A549 (cell line): ENCODE data around the gene SARM1. TPM values are rescaled to one million over a fixed set of nuclear protein-coding genes. Genes with fewer than 3 reads are reported as not detected.

Source experiments
- ATAC-seq, 2 experiments: fragments of 200-7000 bp in 1 of 2; fragments of >200 bp in 1 of 2; cut with Nextera tagmentation in 1 of 2; cut with Tn5 transposase in 1 of 2; 3 replicates each; pipeline versions ENCODE4 v1.8.0 to v1.9.1; 2018 to 2020; ENCODE audit warnings: mild to moderate bottlenecking in 1 of 2, moderate library complexity in 1 of 2
- CTCF ChIA-PET: fragments of 300-600 bp; sonication (Branson Sonifier 250); formaldehyde crosslinking; extraction: SDS; loops from one replicate; lab custom pipeline; 2021; ENCODE audit warnings: antibody characterized with exemption, inconsistent platforms; lab: Yijun Ruan, JAX
- POLR2A ChIA-PET: fragments of 350-600 bp; formaldehyde crosslinking; extraction: SDS; loops from one replicate; lab custom pipeline; 2021; ENCODE audit warnings: antibody characterized with exemption, inconsistent platforms; lab: Yijun Ruan, JAX
- DNase-seq, 2 experiments: peaks; one replicate each; pipeline versions ENCODE4 v3.0.0 to v3.0.0-alpha.2; 2011 to 2016; ENCODE audit warnings: low read depth in 1 of 2, low spot score in 1 of 2
- FAIRE-seq: peaks from 2 replicates; lab custom pipeline; 2011; peaks lifted over from hg19 to GRCh38; lab: Jason Lieb, UNC
- H3K27ac ChIP-seq, 2 experiments: fragments of >200 bp; sonication (Bioruptor Twin); formaldehyde crosslinking; 3 replicates each; pipeline ENCODE4 v1.5.1; 2016 to 2017
- H3K4me1 ChIP-seq: fragments of >200 bp; sonication (Bioruptor Twin); formaldehyde crosslinking; 3 replicates; pipeline ENCODE4 v1.6.1; 2016
- H3K4me2 ChIP-seq: fragments of >200 bp; sonication (Bioruptor Twin); formaldehyde crosslinking; 3 replicates; pipeline ENCODE4 v1.6.1; 2016
- H3K4me3 ChIP-seq: fragments of >200 bp; sonication (Bioruptor Twin); formaldehyde crosslinking; 3 replicates; pipeline ENCODE4 v1.5.1; 2016
- H3K9me3 ChIP-seq: fragments of >200 bp; sonication (Bioruptor Twin); formaldehyde crosslinking; 3 replicates; pipeline ENCODE4 v1.6.1; 2016
- CBX2 ChIP-seq: fragments of 200-600 bp; sonication (generic); IDR thresholded peaks from 2 replicates; pipeline ENCODE4 v1.6.1; 2016; ENCODE audit warnings: low read depth, mild to moderate bottlenecking, borderline replicate concordance
- EP300 ChIP-seq, 2 experiments: fragments of >200 bp; sonication (Bioruptor Twin); formaldehyde crosslinking; IDR thresholded peaks; 2 replicates in 1 of 2; 3 replicates in 1 of 2; pipeline ENCODE4 v1.6.1; 2016 to 2017
- HEYL ChIP-seq: fragments of 250-450 bp; sonication (Bioruptor Pico); IDR thresholded peaks from 2 replicates; pipeline ENCODE4 v1.8.0; 2021; ENCODE audit warnings: mild to moderate bottlenecking, moderate library complexity
- HOXB5 ChIP-seq: fragments of 250-450 bp; sonication (Bioruptor Pico); IDR thresholded peaks from 2 replicates; pipeline ENCODE4 v1.5.0; 2020; ENCODE audit warnings: mild to moderate bottlenecking, moderate library complexity
- JUN ChIP-seq, 2 experiments: fragments of >200 bp; sonication (Bioruptor Twin); formaldehyde crosslinking; IDR thresholded peaks; 2 replicates in 1 of 2; 3 replicates in 1 of 2; pipeline ENCODE4 v1.6.1; 2016 to 2017
- JUNB ChIP-seq: fragments of >200 bp; sonication (Bioruptor Twin); formaldehyde crosslinking; IDR thresholded peaks from 2 replicates; pipeline ENCODE4 v1.6.1; 2016
- KDM1A ChIP-seq: fragments of 200-600 bp; sonication (generic); IDR thresholded peaks from 2 replicates; pipeline ENCODE4 v1.6.1; 2016; ENCODE audit warnings: low read depth, mild to moderate bottlenecking
- KDM5A ChIP-seq: fragments of 200-600 bp; sonication (generic); IDR thresholded peaks from 2 replicates; pipeline ENCODE4 v1.6.1; 2016; ENCODE audit warnings: antibody characterized with exemption, mild to moderate bottlenecking
- MAZ ChIP-seq: fragments of 150-350 bp; IDR thresholded peaks from 2 replicates; pipeline ENCODE4 v1.6.1; 2014; ENCODE audit warnings: antibody characterized with exemption, low read depth, low read length, borderline replicate concordance
- NFE2L2 ChIP-seq: fragments of 150-350 bp; conservative IDR thresholded peaks from 2 replicates; pipeline ENCODE4 v1.6.1; 2014; ENCODE audit warnings: low read length
- POLR2AphosphoS2 ChIP-seq: conservative IDR thresholded peaks from 2 replicates; pipeline ENCODE4 v1.6.1; 2012; ENCODE audit warnings: low read length, improper control_type of control experiment, inconsistent platforms
- RAD21 ChIP-seq, 2 experiments: fragments of >200 bp in 1 of 2; sonication (Bioruptor Twin) in 1 of 2; formaldehyde crosslinking in 1 of 2; IDR thresholded peaks in 1 of 2; conservative IDR thresholded peaks in 1 of 2; 2 replicates in 1 of 2; 3 replicates in 1 of 2; pipeline ENCODE4 v1.6.1; 2012 to 2018; ENCODE audit warnings: inconsistent platforms in 1 of 2
- RARB ChIP-seq: fragments of 250-450 bp; sonication (Bioruptor Pico); IDR thresholded peaks from 2 replicates; pipeline ENCODE4 v1.8.0; 2021; ENCODE audit warnings: mild to moderate bottlenecking, moderate library complexity
- RCOR1 ChIP-seq: fragments of 150-350 bp; IDR thresholded peaks from 2 replicates; pipeline ENCODE4 v1.6.1; 2014; ENCODE audit warnings: antibody characterized with exemption, low read length, low read depth
- TFCP2L1 ChIP-seq: fragments of 250-450 bp; sonication (Bioruptor Pico); IDR thresholded peaks from 2 replicates; pipeline ENCODE4 v1.5.0; 2021; ENCODE audit warnings: mild to moderate bottlenecking
- TP53 ChIP-seq: fragments of 250-450 bp; sonication (Bioruptor Pico); IDR thresholded peaks from 2 replicates; pipeline ENCODE4 v1.5.0; 2021; ENCODE audit warnings: mild to moderate bottlenecking, moderate library complexity
- ZNF302 ChIP-seq: fragments of 250-450 bp; sonication (Bioruptor Pico); IDR thresholded peaks from 2 replicates; pipeline ENCODE4 v1.9.0; 2021; ENCODE audit warnings: inconsistent platforms, mild to moderate bottlenecking, moderate library complexity
- ZSCAN20 ChIP-seq: fragments of 250-450 bp; sonication (Bioruptor Pico); IDR thresholded peaks from 2 replicates; pipeline ENCODE4 v1.8.0; 2022; ENCODE audit warnings: mild to moderate bottlenecking, moderate library complexity
- WGBS: methylation state at CpG from one replicate; pipeline ENCODE4 v1.1.6; 2017; ENCODE audit errors: missing lambda C conversion rate; 5-methylcytosine and 5-hydroxymethylcytosine counted together
- polyA plus RNA-seq, 4 experiments: library from polyadenylated mRNA; depleted of rRNA in 3 of 4; stranded (reverse); fragments of >200 nt; fragmentation: RNase III in 1 of 4; extraction: RNeasy Plus Mini Kit Qiagen cat#74134 plus additional on column Dnase treatment in 1 of 4; gene quantifications; 2 replicates in 3 of 4; 3 replicates in 1 of 4; pipeline ENCODE4 v1.2.3, GENCODE V29; 2011 to 2017
- TF ChIP-seq, protein P1 (sequence below): fragments of 450-650 bp; IDR thresholded peaks from 2 replicates; pipeline ENCODE4 v1.6.1; 2014; ENCODE audit warnings: antibody characterized with exemption
- TF ChIP-seq, protein P2 (sequence below): fragments of >200 bp; sonication (Bioruptor Twin); formaldehyde crosslinking; IDR thresholded peaks from 3 replicates; pipeline ENCODE4 v1.5.1; 2016
- TF ChIP-seq, protein P3 (sequence below): fragments of 250-450 bp; sonication (Bioruptor Pico); IDR thresholded peaks from 2 replicates; pipeline ENCODE4 v1.5.0; 2020; ENCODE audit warnings: low read depth, mild to moderate bottlenecking, moderate library complexity
- TF ChIP-seq, protein P4 (sequence below): fragments of >200 bp; sonication (Bioruptor Twin); formaldehyde crosslinking; IDR thresholded peaks from 3 replicates; pipeline ENCODE4 v1.6.1; 2016
- TF ChIP-seq, protein P5 (sequence below): fragments of 150-350 bp; IDR thresholded peaks from 2 replicates; pipeline ENCODE4 v1.6.1; 2014; ENCODE audit warnings: low read depth, mild to moderate bottlenecking, low read length
- TF ChIP-seq, protein P6 (sequence below): IDR thresholded peaks from 2 replicates; pipeline ENCODE4 v1.6.1; 2012; ENCODE audit warnings: low read depth, borderline replicate concordance
- TF ChIP-seq, protein P7 (sequence below): fragments of 250-450 bp; sonication (Bioruptor Pico); IDR thresholded peaks from 2 replicates; pipeline ENCODE4 v1.5.0; 2021; ENCODE audit warnings: mild to moderate bottlenecking, moderate library complexity, borderline replicate concordance

SARM1 gene
- polyA plus RNA-seq, 2 of the 4 experiments (the other 2 are of a cell fraction) = 4.0 to 6.9 TPM

DNA sequence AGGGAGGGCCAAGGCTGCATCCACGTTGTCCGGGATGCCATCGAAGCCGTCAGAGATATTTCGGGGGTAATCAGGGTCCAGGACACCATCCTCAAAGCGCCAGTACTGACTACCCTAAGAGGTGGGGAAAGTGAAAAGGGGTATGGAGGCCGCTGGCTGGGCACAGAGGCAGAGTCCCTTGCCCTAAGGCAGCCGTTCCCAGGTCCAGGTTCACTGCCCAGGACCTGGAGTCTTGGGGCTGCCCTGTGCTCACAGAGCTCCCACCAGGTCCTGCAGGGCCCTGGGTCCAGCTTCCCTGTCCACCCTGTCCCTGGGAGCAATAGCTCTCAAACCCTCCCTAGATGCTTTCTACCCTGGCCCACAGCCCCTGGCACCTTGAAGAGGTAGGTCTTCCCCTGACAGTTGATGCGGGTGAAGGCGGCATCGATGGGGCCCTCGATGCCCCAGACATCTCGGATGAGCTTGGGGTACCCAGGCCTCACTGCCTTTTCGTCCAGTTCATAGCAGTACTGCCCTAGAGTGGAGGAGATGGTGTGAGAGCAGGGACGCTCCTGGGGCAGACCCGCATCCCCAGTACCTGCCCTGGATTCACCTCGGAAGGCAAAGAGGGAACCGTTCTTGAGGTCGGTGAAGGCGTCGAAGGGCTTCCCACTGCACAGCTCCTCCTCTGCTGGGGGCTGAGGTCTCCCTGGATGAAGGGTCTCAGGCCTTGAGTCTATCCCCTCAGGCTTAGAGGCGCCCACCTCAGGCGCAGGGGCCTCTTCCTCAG is 2.4 kb upstream of the SARM1 start:
- DNase-seq = no peak
- TF ChIP-seq EP300 (IDR thresholded peaks at IDR 0.05) (no peak), RAD21 (conservative IDR thresholded peaks at IDR 0.05 in 1 of 2, IDR thresholded peaks at IDR 0.05 in 1 of 2) (no peak), JUN (IDR thresholded peaks at IDR 0.05) (no peak), NFE2L2 (no peak), TFCP2L1 (no peak), MAZ (no peak), TP53 (no peak), ZSCAN20 (no peak), RCOR1 (no peak), CBX2 (no peak), HOXB5 (CRISPR knock-in tag) (no peak), POLR2AphosphoS2 (no peak), JUNB (no peak), KDM5A (no peak)
- TF ChIP-seq, protein P1, sequence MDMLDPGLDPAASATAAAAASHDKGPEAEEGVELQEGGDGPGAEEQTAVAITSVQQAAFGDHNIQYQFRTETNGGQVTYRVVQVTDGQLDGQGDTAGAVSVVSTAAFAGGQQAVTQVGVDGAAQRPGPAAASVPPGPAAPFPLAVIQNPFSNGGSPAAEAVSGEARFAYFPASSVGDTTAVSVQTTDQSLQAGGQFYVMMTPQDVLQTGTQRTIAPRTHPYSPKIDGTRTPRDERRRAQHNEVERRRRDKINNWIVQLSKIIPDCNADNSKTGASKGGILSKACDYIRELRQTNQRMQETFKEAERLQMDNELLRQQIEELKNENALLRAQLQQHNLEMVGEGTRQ = no peak
- TF ChIP-seq, protein P2, sequence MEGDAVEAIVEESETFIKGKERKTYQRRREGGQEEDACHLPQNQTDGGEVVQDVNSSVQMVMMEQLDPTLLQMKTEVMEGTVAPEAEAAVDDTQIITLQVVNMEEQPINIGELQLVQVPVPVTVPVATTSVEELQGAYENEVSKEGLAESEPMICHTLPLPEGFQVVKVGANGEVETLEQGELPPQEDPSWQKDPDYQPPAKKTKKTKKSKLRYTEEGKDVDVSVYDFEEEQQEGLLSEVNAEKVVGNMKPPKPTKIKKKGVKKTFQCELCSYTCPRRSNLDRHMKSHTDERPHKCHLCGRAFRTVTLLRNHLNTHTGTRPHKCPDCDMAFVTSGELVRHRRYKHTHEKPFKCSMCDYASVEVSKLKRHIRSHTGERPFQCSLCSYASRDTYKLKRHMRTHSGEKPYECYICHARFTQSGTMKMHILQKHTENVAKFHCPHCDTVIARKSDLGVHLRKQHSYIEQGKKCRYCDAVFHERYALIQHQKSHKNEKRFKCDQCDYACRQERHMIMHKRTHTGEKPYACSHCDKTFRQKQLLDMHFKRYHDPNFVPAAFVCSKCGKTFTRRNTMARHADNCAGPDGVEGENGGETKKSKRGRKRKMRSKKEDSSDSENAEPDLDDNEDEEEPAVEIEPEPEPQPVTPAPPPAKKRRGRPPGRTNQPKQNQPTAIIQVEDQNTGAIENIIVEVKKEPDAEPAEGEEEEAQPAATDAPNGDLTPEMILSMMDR = no peak
- TF ChIP-seq, protein P3, sequence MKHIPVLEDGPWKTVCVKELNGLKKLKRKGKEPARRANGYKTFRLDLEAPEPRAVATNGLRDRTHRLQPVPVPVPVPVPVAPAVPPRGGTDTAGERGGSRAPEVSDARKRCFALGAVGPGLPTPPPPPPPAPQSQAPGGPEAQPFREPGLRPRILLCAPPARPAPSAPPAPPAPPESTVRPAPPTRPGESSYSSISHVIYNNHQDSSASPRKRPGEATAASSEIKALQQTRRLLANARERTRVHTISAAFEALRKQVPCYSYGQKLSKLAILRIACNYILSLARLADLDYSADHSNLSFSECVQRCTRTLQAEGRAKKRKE (CRISPR knock-in tag) = no peak
- TF ChIP-seq, protein P4, sequence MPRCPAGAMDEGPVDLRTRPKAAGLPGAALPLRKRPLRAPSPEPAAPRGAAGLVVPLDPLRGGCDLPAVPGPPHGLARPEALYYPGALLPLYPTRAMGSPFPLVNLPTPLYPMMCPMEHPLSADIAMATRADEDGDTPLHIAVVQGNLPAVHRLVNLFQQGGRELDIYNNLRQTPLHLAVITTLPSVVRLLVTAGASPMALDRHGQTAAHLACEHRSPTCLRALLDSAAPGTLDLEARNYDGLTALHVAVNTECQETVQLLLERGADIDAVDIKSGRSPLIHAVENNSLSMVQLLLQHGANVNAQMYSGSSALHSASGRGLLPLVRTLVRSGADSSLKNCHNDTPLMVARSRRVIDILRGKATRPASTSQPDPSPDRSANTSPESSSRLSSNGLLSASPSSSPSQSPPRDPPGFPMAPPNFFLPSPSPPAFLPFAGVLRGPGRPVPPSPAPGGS = no peak
- TF ChIP-seq, protein P5, sequence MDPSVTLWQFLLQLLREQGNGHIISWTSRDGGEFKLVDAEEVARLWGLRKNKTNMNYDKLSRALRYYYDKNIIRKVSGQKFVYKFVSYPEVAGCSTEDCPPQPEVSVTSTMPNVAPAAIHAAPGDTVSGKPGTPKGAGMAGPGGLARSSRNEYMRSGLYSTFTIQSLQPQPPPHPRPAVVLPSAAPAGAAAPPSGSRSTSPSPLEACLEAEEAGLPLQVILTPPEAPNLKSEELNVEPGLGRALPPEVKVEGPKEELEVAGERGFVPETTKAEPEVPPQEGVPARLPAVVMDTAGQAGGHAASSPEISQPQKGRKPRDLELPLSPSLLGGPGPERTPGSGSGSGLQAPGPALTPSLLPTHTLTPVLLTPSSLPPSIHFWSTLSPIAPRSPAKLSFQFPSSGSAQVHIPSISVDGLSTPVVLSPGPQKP = no peak
- WGBS = 95% methylated on average over 23 of the region's 23 CpGs
- no peak overlapping the region for H3K4me3 ChIP-seq
- CTCF ChIA-PET = interaction anchor here (1.1 to 5.5 kb wide), 6 partner anchors 11 to 138 kb away, joined by 3 to 27 read pairs (median 6); partner anchors contain the start of gene POLDIP2
- H3K4me2 ChIP-seq = peak overlapping the region; percentile 81; the same call in 2 of the 3 replicates
- H3K4me1 ChIP-seq = peaks cover 30% of the 10 kb centered on the region
- no peak for ATAC-seq
- no peak for FAIRE-seq
- peak overlapping the region; percentile 83 to 87; a peak in 5 of 6 replicates for H3K27ac ChIP-seq
- POLR2A ChIA-PET = interaction anchor here (0.6 to 1.8 kb wide), 6 partner anchors 10 to 48 kb away, joined by 3 to 9 read pairs (median 4); partner anchors contain the start of gene POLDIP2
- H3K9me3 ChIP-seq = no peaks in the 10 kb centered on the region

DNA sequence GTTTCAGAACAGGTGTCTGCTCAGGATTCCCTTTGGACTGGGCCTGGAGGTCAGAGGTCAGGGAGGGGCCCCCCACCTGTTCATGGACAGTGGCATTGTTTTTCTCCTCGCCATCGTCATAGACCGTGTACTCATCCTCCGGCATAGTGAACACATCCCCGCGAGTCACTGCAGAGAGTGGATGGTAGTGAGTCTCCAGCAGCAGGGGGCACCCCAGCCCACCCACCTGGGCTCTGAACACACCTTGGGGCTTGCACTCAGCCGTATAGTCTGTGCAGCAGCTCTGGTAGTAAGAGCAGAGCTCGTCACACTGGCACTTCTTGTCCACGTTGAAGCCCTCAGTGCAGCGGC is 1.8 kb upstream of the SARM1 start:
- peak in 1 of 2 experiments; percentile 3; a peak in 4 of 6 replicates for ATAC-seq
- Histone ChIP-seq H3K27ac (peak overlapping the region; percentile 83 to 87), H3K9me3 (no peaks in the 10 kb centered on the region), H3K4me1 (peaks cover 30% of the 10 kb centered on the region), H3K4me3 (no peak overlapping the region), H3K4me2 (peak overlapping the region; percentile 81)
- CTCF ChIA-PET = interaction anchor here (1.0 to 5.5 kb wide), 7 partner anchors 8 to 139 kb away, joined by 3 to 27 read pairs (median 6); partner anchors contain the start of gene POLDIP2
- FAIRE-seq = no peak
- POLR2A ChIA-PET = interaction anchor here (0.5 to 3.0 kb wide), 6 partner anchors 11 to 47 kb away, joined by 3 to 43 read pairs (median 5); partner anchors contain the start of genes IFT20, POLDIP2 and TNFAIP1
- WGBS = 75% methylated on average over 10 of the region's 10 CpGs
- no peak for DNase-seq
- TF ChIP-seq ZNF302 (CRISPR knock-in tag) = no peak
- no peak for TF ChIP-seq RARB (CRISPR knock-in tag)
- no peak for TF ChIP-seq KDM1A
- no peak for TF ChIP-seq NFE2L2
- no peak for TF ChIP-seq RCOR1
- TF ChIP-seq, protein P6, sequence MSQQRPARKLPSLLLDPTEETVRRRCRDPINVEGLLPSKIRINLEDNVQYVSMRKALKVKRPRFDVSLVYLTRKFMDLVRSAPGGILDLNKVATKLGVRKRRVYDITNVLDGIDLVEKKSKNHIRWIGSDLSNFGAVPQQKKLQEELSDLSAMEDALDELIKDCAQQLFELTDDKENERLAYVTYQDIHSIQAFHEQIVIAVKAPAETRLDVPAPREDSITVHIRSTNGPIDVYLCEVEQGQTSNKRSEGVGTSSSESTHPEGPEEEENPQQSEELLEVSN = no peak
- TF ChIP-seq, protein P7, sequence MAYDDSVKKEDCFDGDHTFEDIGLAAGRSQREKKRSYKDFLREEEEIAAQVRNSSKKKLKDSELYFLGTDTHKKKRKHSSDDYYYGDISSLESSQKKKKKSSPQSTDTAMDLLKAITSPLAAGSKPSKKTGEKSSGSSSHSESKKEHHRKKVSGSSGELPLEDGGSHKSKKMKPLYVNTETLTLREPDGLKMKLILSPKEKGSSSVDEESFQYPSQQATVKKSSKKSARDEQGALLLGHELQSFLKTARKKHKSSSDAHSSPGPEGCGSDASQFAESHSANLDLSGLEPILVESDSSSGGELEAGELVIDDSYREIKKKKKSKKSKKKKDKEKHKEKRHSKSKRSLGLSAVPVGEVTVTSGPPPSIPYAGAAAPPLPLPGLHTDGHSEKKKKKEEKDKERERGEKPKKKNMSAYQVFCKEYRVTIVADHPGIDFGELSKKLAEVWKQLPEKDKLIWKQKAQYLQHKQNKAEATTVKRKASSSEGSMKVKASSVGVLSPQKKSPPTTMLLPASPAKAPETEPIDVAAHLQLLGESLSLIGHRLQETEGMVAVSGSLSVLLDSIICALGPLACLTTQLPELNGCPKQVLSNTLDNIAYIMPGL = no peak
- TF ChIP-seq MAZ = no peak
- no peak for TF ChIP-seq HEYL (CRISPR knock-in tag)
- no peak for TF ChIP-seq CBX2
- TF ChIP-seq, protein P5 = no peak
